Progenitor cell of endocrine pancreas (in vitro differentiated cells): ENCODE data around the gene PIK3CA. TPM values are rescaled to one million over a fixed set of nuclear protein-coding genes. Genes with fewer than 3 reads are reported as not detected.

Source experiments
- DNase-seq: peaks from one replicate; pipeline ENCODE4 v3.0.0; 2021; ENCODE audit warnings: low spot score; ENCODE audit not compliant: unreplicated experiment
- H3K27ac Mint-ChIP-seq: 2 replicates; pipeline ENCODE4 v1.8.0; 2021; ENCODE audit warnings: mild to moderate bottlenecking, moderate library complexity, mixed read lengths
- H3K27me3 Mint-ChIP-seq: 2 replicates; pipeline ENCODE4 v1.8.0; 2021; ENCODE audit warnings: mixed read lengths
- H3K36me3 Mint-ChIP-seq: 2 replicates; pipeline ENCODE4 v1.8.0; 2022; ENCODE audit warnings: mixed read lengths; ENCODE audit not compliant: insufficient read depth
- H3K4me1 Mint-ChIP-seq: 2 replicates; pipeline ENCODE4 v1.8.0; 2021; ENCODE audit warnings: low read depth, mixed read lengths
- H3K4me3 Mint-ChIP-seq: 2 replicates; pipeline ENCODE4 v1.8.0; 2021; ENCODE audit warnings: low read depth, mild to moderate bottlenecking, moderate library complexity, mixed read lengths
- H3K9me3 Mint-ChIP-seq: 2 replicates; pipeline ENCODE4 v1.8.0; 2021; ENCODE audit warnings: low read depth, mixed read lengths
- long read RNA-seq: library from polyadenylated mRNA; unstranded; transcript quantifications from one replicate; pipeline ENCODE4 v2.0.0, GENCODE V29; 2020
- total RNA-seq: library from RNA; stranded (reverse); gene quantifications from 2 replicates; pipeline ENCODE4 v1.2.1, GENCODE V29; 2021
- TF ChIP-seq, protein P1 (sequence below): fragments of 200-600 bp; sonication (generic); IDR thresholded peaks from one replicate; pipeline ENCODE4 v1.5.0; 2021; ENCODE audit warnings: antibody characterized with exemption, mild to moderate bottlenecking; ENCODE audit not compliant: unreplicated experiment

The PIK3CA gene
- 19.2 and 20.2 TPM in 2 replicates for total RNA-seq
- long read RNA-seq, full-length matches to known transcripts = 1 of 11 reads
- long read RNA-seq, partial matches to known transcripts = 5 of 11 reads
- long read RNA-seq, other reads (novel, unspliced or antisense) = 5 of 11 reads

DNA sequence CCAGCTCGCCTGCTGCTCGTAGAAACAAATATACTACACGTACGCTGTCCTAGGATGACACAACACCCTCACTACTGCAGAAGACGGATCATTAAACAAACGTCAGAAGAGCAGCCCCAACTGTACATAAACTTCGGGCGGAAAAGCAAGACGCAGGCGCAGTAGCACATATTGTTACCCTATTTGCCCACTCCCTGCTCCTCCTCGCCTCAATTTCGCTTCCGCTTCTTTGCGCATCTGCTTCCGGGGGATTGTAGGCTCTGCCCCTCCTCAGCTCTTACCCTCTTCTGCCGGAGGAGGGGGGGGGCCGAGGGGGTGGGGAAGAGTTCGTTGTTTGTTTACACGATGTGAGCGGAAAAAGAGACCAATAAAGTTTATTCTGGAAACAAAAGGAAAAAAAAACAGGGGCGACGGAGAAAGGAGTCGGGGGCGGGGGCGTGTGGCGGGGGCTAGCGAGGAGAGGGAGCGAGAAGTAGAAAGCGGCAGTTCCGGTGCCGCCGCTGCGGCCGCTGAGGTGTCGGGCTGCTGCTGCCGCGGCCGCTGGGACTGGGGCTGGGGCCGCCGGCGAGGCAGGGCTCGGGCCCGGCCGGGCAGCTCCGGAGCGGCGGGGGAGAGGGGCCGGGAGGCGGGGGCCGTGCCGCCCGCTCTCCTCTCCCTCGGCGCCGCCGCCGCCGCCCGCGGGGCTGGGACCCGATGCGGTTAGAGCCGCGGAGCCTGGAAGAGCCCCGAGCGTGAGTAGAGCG, at the start of gene PIK3CA:
TSS of gene PIK3CA (plus strand) at position 485 of the 743 bp plus-strand sequence. CDS start 50,469 bp downstream, outside the sequence.
- Mint-ChIP-seq H3K27ac (peak within 1 kb of the TSS; percentile 95), H3K4me1 (peaks cover 20% of the 10 kb centered on the region), H3K4me3 (peak within 1 kb of the TSS; percentile 86), H3K27me3 (no peaks in the 10 kb centered on the region), H3K9me3 (no peaks in the 10 kb centered on the region), H3K36me3 (no peaks in the 10 kb centered on the region)
- TF ChIP-seq, protein P1, sequence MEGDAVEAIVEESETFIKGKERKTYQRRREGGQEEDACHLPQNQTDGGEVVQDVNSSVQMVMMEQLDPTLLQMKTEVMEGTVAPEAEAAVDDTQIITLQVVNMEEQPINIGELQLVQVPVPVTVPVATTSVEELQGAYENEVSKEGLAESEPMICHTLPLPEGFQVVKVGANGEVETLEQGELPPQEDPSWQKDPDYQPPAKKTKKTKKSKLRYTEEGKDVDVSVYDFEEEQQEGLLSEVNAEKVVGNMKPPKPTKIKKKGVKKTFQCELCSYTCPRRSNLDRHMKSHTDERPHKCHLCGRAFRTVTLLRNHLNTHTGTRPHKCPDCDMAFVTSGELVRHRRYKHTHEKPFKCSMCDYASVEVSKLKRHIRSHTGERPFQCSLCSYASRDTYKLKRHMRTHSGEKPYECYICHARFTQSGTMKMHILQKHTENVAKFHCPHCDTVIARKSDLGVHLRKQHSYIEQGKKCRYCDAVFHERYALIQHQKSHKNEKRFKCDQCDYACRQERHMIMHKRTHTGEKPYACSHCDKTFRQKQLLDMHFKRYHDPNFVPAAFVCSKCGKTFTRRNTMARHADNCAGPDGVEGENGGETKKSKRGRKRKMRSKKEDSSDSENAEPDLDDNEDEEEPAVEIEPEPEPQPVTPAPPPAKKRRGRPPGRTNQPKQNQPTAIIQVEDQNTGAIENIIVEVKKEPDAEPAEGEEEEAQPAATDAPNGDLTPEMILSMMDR = no peak
- DNase-seq = peak; percentile 78

DNA sequence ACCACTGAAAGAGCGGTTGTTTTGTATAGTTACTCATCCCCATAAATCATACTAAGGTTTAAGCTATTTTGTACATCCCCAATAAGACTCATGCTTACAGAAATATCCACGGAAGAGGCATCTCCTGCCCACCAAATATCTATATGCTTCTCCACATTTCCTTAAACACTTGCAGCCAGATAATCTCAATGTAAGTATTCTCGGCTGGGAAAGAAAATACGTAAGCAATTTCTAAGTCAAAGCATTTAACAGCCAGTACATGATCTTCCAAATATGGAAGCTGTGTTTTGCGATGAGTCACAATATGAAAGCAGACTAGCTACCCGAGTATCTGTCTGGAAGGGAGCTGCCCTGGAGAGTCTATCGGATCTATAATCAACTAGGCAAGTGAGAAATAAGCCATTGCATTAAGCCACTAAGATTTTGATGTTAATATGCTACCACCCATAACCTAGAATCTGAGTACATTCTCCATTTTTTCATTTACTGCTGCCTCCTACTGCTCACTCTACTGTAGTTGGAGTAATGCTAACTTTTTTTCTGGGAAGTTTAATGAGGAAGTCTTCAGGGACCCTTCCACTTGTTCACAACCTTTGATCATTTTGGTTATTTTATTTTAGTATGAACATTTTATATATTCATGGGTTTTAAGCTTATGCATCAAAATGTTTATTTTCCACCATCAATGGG, 49.6 kb upstream of the PIK3CA start:
- DNase-seq = no peak
- H3K27me3 Mint-ChIP-seq = no peaks in the 10 kb centered on the region
- TF ChIP-seq, protein P1 = no peak
- no peaks in the 10 kb centered on the region for H3K36me3 Mint-ChIP-seq
- H3K4me3 Mint-ChIP-seq = no peak overlapping the region
- no peak overlapping the region for H3K27ac Mint-ChIP-seq
- H3K9me3 Mint-ChIP-seq = no peaks in the 10 kb centered on the region
- no peaks in the 10 kb centered on the region for H3K4me1 Mint-ChIP-seq

DNA sequence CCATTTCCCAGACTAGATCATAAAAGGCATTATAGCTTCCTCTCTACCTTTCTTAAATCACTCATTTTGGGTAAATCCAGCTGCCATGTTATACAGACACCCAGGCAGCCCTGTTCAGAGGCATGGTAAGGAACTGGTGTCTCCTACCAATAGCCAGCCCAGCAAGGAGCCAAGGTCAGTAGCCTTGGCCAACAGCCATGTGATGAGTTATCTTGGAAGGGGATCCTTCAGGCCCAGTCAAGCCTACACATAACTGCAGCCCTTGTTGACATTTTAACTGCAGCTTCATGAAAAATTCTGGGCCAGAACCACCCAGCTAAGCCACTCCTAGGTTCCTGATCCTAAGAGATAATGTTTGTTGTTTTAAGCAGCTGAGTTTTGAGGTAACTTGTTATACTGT, 47.5 kb upstream of the PIK3CA start:
- Mint-ChIP-seq H3K27ac (no peak overlapping the region), H3K36me3 (no peaks in the 10 kb centered on the region)

DNA sequence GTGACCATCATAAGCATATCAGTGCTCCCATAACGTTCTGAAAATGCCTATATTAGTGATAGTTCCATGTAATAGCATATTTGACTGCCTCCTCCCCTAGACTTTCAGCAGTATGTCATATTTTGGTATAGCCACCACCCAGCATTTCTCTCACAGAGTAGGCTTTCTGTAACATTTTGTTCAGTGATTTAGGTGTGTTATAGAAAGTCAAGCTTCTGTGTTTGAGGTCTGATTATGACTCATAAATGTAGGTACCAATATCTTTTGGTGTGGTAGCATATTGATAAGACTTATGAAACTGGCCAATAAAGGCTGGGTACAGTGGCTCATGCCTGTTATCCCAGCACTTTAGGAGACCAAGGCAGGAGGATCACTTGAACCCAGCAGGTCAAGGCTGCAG, 42.3 kb upstream of the PIK3CA start:
- no peaks in the 10 kb centered on the region for H3K4me1 Mint-ChIP-seq

More for the DNA sequence above, 47.5 kb upstream of the PIK3CA start:
- H3K4me3 Mint-ChIP-seq = no peak overlapping the region
- H3K27me3 Mint-ChIP-seq = no peaks in the 10 kb centered on the region
- no peaks in the 10 kb centered on the region for H3K9me3 Mint-ChIP-seq
- H3K4me1 Mint-ChIP-seq = no peaks in the 10 kb centered on the region
- TF ChIP-seq, protein P1 = no peak
- no peak for DNase-seq

DNA sequence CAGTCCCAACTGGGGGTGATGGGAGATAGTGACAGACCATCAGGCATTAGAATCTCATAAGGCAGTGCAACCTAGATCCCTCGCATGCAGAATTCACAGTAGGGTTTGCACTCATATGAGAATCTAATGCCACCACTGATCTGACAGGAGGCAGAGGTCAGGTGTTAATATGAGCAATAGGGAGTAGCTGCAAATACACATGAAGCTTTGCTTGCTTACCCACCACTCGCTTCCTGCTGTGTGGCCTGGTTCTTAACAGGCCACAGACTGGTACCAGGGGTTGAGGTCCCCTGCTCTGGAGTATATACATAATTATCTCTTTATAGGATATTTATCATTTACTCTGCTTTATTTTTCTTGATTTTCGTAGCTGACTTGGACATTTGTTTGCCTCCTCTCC, 40.5 kb upstream of the PIK3CA start:
- Mint-ChIP-seq H3K4me1 (no peaks in the 10 kb centered on the region), H3K27me3 (no peaks in the 10 kb centered on the region), H3K36me3 (no peaks in the 10 kb centered on the region), H3K9me3 (peaks cover 4% of the 10 kb centered on the region), H3K4me3 (no peak overlapping the region), H3K27ac (no peak overlapping the region)
- TF ChIP-seq, protein P1 = no peak
- DNase-seq = no peak

More for the DNA sequence above, 42.3 kb upstream of the PIK3CA start:
- no peak overlapping the region for H3K4me3 Mint-ChIP-seq
- DNase-seq = no peak
- no peaks in the 10 kb centered on the region for H3K36me3 Mint-ChIP-seq
- TF ChIP-seq, protein P1 = no peak
- no peak overlapping the region for H3K27ac Mint-ChIP-seq
- no peaks in the 10 kb centered on the region for H3K27me3 Mint-ChIP-seq
- peaks cover 4% of the 10 kb centered on the region for H3K9me3 Mint-ChIP-seq
